ENCODE measurements around the gene SHISA2.
"Not testable (repeated sequence)": the region's sequence is repeated elsewhere in the genome, so short reads cannot be mapped to it uniquely, and the experiment has no call there.

Gene SHISA2

GRCh38 chr13:26071691-26072090 is 19.9 kb upstream of the SHISA2 start:
- in situ Hi-C loops (cut with HindIII; ENCODE audit: low pct_ligation_motif_present, low sequenced_read_pairs), result loop anchor here (25.0 kb wide), 1 partner anchor 509 kb away; no protein-coding TSS in a partner anchor
- no peaks in the 10 kb centered on the region for H3K27me3 ChIP-seq (replicated peaks)
- H3K4me3 ChIP-seq (ENCODE audit: low read depth, low read length), result no peak overlapping the region
- no peak for DNase-seq
- TF ChIP-seq CTCF (IDR thresholded peaks at IDR 0.05; ENCODE audit: low read depth, low read length, missing control alignments), result no peak
- H3K36me3 ChIP-seq (replicated peaks), result no peaks in the 10 kb centered on the region
- H3K27ac ChIP-seq, result no peak overlapping the region

- H3K4me3 ChIP-seq (ENCODE audit: low read depth, low read length); DNase-seq; H3K27me3 ChIP-seq (replicated peaks); H3K36me3 ChIP-seq (replicated peaks); H3K27ac ChIP-seq: not testable (repeated sequence)
- in situ Hi-C loops (cut with HindIII; ENCODE audit: low pct_ligation_motif_present, low sequenced_read_pairs), result loop anchor here (25.0 kb wide), 1 partner anchor 507 kb away; no protein-coding TSS in a partner anchor
These were observed 17.8 kb upstream of the SHISA2 start for GRCh38 chr13:26069642-26070041.

GRCh38 chr13:26068372-26068771 is 16.6 kb upstream of the SHISA2 start:
- not testable (repeated sequence) for DNase-seq; H3K36me3 ChIP-seq (replicated peaks); H3K4me3 ChIP-seq (ENCODE audit: low read depth, low read length); H3K27me3 ChIP-seq (replicated peaks); H3K27ac ChIP-seq
- in situ Hi-C loops (cut with HindIII; ENCODE audit: low pct_ligation_motif_present, low sequenced_read_pairs), result loop anchor here (25.0 kb wide), 1 partner anchor 506 kb away; no protein-coding TSS in a partner anchor

- no peaks in the 10 kb centered on the region for H3K27me3 ChIP-seq (replicated peaks)
- no peaks in the 10 kb centered on the region for H3K36me3 ChIP-seq (replicated peaks)
- no peak for TF ChIP-seq CTCF (IDR thresholded peaks at IDR 0.05; ENCODE audit: low read depth, low read length, missing control alignments)
- no peak overlapping the region for H3K27ac ChIP-seq
- H3K4me3 ChIP-seq (ENCODE audit: low read depth, low read length), result no peak overlapping the region
- in situ Hi-C loops (cut with HindIII; ENCODE audit: low pct_ligation_motif_present, low sequenced_read_pairs), result loop anchor here (25.0 kb wide), 1 partner anchor 505 kb away; no protein-coding TSS in a partner anchor
- DNase-seq, result no peak
These were observed 15.8 kb upstream of the SHISA2 start for GRCh38 chr13:26067601-26068000.

- H3K27me3 ChIP-seq (replicated peaks); DNase-seq; H3K27ac ChIP-seq; H3K4me3 ChIP-seq (ENCODE audit: low read depth, low read length); H3K36me3 ChIP-seq (replicated peaks): not testable (repeated sequence)
- in situ Hi-C loops (cut with HindIII; ENCODE audit: low pct_ligation_motif_present, low sequenced_read_pairs), result loop anchor here (25.0 kb wide), 1 partner anchor 504 kb away; no protein-coding TSS in a partner anchor
These were observed 14.7 kb upstream of the SHISA2 start for GRCh38 chr13:26066492-26066891.

- Histone ChIP-seq H3K27ac (no peak overlapping the region), H3K27me3 (replicated peaks) (no peaks in the 10 kb centered on the region), H3K4me3 (ENCODE audit: low read depth, low read length) (no peak overlapping the region), H3K36me3 (replicated peaks) (no peaks in the 10 kb centered on the region)
- DNase-seq, result peak; percentile 63
- TF ChIP-seq CTCF (IDR thresholded peaks at IDR 0.05; ENCODE audit: low read depth, low read length, missing control alignments), result peak; percentile 83
- in situ Hi-C loops (cut with HindIII; ENCODE audit: low pct_ligation_motif_present, low sequenced_read_pairs), result loop anchor here (25.0 kb wide), 1 partner anchor 501 kb away; no protein-coding TSS in a partner anchor
These were observed 11.1 kb upstream of the SHISA2 start for GRCh38 chr13:26062853-26063444.

- in situ Hi-C loops (cut with HindIII; ENCODE audit: low pct_ligation_motif_present, low sequenced_read_pairs), result loop anchor here (25.0 kb wide), 1 partner anchor 500 kb away; no protein-coding TSS in a partner anchor
- Histone ChIP-seq H3K4me3 (ENCODE audit: low read depth, low read length) (no peak overlapping the region), H3K27ac (peak overlapping the region; percentile 16), H3K27me3 (replicated peaks) (no peaks in the 10 kb centered on the region), H3K36me3 (replicated peaks) (no peaks in the 10 kb centered on the region)
- DNase-seq, result peak; percentile 91
- no peak for TF ChIP-seq CTCF (IDR thresholded peaks at IDR 0.05; ENCODE audit: low read depth, low read length, missing control alignments)
These were observed 10.1 kb upstream of the SHISA2 start for GRCh38 chr13:26061947-26062346.
